Measurements from ENCODE around the gene ZBTB18.

ZBTB18 gene

DNA sequence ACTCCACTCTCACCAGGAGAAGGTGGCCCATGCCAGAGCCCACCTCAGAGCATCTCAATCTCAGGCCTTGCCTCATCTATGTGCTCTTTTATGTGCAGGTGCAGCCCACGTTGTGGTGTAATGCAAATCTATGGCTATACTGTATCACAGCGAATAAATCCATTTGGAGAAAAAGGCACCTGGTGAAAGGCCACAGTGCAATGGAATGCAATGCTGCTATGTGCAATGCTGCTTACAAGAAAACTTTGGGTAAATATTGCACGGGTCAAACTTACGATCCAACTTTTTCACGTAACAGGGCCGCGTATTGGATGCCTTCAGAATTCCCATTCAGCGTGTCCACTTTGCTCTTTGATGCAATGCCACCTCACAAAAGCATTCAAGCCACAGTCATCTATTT, 13.5 kb downstream of the ZBTB18 start:
- FAIRE-seq, result no peak

DNA sequence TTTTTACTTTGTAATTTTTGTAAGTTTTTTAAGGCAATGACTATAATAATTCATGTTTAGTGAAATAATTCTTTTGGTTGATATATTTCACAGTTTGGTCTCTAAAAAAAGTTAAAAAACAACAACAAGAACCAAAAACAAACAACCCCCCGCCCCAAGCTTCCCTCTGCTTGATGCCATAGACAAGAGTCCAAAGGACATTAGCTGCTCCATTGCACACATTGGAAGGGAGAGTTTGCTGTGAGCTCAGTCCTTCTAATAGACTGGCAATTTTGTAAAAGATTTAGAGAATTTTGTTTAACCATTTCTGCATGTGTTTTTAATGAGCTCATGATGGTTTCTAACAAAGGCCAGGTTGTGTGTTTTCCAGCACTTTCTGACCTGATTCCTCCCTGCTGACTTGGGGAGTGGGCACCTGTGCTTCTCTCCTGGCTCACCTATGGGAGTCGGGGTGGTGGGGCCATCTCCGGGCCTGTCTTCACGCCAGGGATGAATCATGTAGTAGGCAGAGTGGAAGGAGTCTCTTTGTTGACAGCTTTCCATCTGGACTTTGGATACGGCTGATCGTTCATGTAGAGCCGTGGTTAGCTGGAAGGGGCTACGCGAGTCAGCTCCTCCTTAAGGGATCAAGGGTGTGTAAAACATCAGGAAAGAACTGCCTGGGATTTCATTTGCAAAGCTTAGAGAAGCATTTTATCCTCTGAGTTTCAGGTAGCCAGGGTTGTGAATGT, 14.1 kb downstream of the ZBTB18 start:
- FAIRE-seq, result no peak

DNA sequence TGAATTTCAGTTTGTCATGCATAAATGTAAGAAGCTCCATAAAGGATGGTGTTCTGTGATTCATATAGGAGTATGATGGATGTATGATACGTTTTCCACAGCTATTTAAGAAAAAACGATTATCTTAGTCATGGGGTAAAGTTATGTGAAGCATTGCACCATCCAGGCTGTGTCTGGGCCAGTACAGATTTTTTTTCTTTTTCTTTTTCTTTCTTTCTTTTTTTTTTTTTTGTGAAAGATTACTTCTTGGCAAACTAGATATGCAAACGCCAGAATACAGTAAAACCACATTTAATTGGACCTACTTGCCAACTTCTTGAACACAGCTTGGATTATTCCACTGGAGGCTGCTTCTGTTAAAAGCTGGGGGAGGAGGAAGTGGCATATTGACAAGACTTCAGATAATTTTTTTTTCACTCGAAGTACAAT, 14.9 kb downstream of the ZBTB18 start:
- FAIRE-seq, result no peak

DNA sequence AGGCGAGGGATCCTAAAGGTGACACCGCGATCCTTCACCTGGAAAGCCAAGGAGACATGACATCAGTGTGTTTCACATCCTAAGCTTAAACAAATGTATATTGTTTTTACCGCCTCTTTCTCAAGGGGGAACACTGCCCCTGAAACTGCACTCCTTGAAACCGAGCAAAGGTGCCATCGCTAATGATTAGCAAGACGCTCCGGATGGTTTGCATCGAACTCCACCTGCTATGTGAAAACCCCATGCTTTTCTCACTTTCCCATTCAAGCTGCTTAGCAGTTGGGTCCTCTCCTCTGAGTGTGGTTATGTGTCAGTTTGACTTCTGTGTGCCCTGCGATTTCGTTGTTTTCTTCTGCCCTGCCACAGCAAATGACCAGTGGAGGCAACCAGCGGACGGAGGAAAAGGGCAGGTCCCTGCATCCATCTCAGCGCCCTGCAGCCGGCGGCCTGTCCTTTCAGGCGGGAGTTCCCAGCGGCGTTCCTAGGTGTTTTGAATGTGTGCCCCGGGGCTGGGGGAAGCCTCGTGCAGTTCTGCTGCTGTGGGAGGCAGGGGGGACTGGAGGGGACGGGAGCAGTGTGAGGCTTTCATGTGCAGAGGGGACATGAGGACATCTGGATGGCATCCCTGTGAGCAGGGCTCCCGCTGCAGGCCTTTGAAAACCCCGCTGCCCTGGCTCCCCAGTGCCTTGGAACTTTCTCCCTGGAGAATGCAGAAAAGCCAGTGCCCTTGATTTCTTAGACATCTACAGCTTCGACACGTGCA, 16.1 kb downstream of the ZBTB18 start:
- no peak for FAIRE-seq

DNA sequence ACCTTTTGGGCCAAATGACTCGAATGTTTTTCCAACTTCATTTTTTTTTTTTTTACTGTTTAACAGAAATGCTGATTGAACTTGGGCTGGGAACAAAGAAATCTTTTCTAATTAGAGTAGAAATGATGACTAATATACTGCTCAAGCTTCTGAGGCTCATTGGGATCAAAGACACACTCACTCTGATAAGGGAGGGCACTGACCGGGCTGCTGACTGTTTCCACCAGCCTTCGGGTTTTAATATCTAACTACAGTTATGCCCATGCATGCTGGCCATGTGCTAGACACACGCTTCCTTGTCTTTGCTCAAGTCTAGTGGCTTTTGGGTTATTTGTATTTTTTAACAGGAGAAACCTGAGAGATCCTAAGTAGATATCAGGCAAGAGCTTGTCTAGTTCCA, 16.8 kb downstream of the ZBTB18 start:
- no peak for FAIRE-seq

DNA sequence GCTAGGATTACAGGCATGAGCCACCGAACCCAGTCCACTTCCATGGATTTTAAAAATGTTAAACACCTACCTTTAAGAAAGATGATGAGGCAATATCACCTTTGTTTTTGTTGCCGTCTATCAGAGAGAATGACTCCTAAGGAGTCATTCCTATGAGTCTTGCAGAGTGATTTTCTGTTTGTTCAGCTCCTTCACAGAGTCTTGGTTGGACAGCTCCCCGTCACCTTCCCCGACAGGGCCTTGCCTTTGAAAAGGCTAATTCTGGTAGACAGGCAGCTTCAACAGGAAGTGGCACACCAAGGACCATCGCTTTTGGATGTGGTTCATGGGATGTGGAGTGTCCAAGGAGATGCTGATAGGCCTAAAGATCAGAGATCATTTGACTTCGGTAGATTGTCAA, 17.5 kb downstream of the ZBTB18 start:
- no peak for FAIRE-seq

DNA sequence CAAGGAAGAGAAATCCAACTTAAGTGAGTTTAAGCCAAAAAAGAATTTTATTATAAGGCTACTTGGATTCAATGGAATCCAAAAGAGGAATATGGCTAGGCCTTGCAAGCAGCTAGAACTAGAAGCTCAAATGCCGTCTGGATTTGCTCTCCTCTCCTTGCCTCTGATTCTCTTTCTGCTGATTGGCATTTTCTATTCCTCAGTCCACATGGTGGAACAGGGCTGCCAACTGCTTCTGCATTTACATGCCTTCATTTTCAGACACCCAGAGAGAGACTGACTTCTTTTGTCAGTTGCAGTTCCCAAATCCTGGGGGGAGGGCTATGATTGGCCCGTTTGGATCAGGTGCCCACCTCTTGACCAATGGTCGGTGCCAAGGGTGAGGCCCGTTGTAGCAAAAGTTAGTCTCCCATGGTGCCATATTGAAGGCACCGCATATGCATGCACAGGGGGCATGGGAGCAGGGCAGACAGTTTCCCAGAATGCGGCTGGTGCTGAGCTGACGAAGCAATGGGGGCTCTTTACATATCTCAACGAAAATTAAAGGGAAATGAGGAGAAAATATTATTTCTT, 18.3 kb downstream of the ZBTB18 start:
- no peak for FAIRE-seq

DNA sequence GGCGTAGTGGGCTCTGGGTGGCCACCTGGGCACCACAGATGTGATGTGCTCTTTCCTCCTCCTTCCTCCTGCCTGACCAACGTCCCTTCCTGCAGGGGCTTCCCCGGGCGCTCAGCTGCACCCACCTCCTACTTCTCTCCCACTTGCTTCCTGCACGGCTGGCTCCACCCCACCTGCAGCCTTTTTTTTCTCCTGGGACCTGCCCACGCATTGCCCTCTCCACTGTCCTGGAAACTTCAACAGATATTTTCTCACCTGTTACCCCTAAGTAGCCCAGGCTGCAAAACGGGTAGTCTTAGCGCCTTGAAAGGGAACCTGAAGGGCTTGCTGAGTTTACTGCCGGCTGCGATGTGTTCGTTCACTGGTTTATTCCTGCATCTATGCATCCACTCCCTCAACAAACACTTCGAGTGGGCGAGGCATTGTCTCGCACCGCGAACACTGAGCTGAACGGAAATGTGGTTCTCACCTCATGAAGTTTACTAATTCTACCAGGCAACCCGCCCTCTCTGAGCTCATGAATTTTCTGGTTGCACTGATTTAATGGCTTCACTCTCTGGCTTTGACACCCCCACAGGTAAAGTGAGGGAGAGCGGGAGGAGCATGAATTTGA, 23.6 kb downstream of the ZBTB18 start:
- no peak for FAIRE-seq

DNA sequence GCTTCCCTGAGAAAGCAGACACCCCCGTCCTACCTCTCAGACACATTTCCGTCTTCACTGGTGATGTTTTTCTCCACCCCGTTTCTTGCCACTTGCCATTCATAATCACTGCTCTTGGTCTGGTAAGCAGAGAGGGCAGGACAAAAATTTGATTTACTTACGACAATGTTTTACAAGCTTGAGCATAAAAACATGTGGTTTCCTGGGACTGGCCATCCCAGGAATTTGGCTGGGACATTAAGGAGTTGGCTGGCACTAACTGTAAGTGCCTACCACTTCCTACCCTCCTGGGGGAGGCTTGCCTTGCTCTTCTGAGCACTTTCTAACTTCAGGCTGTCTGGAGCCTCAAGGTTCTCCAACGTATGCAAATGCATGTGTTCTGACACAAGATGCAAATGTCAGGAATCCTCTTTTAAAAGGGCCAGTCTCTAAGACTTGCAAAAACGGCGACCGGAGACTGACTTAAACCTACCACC, 24.2 kb downstream of the ZBTB18 start:
- FAIRE-seq, result no peak

DNA sequence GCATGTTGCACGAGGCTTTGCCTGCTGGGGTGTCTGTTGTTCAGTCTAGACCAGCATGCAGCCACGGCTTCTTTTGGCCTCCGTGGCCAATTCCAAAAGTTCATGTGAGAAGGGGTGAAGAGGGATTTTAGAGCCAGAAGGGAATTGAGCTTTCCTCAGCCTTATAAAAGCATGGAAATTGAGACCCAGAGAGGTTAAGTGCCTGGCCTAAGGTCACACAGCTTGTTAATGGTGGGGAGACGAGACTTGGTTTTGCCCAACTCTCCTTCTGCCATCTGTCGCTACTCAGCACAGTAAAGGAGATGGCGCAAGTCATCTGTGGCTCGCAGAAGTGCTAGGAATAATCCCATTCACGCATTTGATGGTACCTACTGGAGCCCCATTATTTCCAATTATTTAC, 25.7 kb downstream of the ZBTB18 start:
- FAIRE-seq, result no peak

DNA sequence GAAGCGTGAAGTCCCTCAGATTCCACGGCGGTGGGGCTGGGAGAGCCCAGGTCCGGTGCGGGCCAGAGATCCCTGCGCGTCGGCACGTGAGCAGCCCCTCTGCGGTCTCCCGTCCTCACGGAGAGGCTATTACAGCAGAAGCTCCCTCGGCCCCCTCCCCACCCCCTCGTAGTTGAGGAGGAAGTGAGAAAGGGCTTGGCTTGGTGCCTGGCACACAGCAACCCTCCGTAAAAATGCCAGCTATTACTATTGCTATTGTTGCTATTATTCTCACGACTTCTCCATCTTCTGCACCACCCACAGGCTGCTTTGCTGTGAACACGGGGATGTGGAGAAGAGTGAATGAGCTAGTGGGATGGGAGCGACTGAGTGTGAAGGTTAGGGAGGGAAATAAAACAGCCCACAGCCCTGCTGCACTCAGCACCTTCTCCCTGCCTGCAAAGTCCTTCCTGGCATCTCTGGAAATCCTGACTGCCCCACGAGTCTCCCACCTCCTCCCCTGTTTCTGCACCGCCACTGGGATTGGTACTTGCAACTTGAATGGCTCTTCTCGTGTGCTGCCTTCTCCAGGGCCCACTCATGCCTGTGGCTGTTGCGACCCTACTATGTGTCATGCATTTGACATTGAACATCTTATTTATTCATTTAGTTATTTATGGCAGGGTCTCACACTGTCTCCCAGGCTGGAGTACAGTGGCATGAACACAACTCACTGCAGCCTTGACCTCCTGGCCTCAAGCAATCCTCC, 26.6 kb downstream of the ZBTB18 start:
- no peak for FAIRE-seq

DNA sequence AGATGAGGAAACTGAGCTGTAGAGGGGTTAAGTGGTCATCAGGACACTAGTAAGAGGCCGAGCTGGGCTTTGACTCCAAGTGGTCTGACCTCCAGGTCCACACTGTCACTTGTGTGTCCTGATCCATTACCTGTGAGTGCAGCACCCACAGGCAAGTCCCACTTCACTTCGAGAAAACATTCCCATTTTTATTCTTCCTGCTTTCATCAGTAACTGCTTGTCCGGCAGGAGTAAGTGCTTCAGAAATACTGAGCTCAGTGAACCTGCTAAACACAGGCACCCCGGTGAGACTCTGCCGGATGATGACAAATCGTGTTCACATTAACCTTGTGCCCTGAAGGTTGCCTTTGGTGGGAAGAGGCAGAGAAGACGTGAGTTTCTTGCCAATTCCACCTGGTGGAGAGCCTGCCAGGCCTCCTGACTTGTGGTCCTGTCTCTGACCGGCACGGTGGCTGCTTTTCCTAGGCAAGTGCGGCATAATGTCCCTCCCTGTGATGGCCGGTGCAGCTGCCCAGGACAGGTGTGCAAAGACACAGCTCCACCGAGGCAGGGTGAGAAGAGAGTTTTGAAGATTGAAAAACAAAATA, 29.4 kb downstream of the ZBTB18 start:
- FAIRE-seq, result no peak

DNA sequence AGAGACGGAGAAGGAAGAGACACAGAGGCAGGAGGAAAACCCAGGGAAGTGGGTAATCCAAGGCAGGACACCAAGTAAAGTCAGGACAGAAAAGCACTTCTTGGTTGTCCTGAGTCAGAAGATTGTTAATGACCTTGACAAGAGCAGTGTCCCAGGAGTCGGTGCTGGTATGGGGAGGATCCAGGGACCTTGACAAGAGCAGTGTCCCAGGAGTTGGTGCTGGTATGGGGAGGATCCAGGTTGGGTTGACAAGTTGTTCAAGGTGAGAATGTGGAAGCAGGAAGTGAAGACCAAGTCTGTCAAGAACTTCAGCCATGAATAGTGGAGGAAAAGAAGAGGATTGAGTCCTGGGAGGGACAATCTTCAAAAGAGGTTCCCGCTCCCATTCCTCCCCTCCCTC, 31.9 kb downstream of the ZBTB18 start:
- FAIRE-seq, result no peak

DNA sequence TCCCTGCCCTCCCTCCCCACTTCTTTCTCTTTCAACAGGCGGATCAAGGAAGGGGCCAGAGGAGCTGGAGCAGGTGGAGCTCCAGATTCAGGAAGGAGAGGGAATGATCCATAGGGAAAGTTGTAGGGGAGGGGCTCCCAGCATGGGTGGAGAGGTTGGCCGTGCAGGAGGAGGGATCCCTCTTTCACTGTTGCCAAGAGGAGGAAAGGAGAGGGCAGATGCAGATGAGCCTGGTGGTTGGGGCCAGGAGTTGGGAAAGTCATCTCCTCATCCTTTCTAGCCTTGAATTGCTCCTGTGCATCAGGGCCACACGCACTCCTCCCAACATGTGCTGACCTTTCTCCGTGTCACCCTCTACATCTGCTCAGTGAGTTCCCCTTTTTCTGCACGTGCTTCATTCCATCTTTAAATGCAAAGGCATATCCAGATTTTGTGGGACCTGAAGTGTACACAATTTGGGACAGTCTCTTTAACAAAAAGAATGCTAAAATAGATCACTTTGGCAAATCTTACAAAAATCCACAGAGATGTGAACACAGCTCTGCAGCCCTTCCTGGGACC, 32.4 kb downstream of the ZBTB18 start:
- FAIRE-seq, result no peak

DNA sequence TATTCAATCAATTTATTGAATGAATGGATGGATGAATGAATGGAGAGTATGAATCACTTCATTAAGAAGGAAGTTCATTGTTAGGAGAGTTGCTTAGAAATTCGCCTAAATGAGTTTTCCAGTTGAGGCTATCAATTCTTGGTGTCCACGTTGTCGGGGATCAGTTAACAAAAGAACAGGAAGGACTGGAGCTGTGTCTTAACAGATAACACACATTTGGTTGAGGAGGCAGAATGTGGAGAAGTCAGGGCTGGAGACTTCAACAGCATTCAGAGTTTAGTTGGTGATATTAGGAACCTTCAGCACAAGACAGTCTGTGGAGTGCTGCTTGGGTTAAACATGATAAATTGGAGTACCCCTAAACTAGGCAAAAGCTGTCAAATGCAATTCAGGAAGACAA, 33.7 kb downstream of the ZBTB18 start:
- no peak for FAIRE-seq

DNA sequence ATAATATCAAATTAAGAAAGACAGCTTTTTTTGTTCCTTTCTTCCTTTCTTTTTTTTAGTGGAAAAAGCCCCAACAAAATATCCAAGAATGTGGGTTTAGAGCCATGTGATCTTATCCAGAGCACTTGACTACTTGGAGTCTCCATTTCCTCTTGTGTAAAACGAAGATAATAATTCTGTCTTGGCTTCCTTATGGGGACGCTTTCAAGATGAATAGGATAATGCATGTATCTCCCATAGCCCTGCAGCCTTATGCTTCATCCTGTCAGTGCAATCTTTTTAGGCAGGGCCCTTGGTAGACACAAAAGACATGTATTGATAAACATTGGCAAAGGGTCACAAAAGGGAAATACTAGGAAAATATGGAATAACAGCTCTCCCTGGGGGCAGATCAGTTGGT, 34.8 kb downstream of the ZBTB18 start:
- FAIRE-seq, result no peak

DNA sequence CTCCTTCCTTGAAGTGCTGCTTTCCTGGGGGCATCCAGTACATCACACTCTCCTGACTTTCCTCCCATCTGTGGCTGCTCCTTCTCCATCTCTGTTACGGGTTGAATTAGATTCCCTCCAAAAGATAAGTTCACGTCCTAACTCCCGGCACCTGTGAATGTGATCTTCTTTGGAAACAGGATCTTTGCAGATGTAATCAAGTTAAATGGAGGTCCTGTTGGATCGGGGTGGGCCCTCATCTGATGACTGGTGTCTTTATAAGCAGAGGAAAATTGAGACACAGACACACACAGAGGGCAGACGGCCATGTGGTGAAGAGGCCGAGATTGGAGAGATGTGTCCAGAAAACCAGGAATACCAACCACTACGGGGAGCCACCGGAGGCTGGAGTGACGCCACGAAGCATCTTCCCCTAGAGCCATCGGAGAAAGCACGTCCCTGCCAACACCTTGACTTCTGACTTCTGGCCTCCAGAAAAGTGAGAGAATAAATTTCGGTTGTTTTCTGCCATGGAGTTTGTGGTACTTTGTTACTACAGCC, 36.0 kb downstream of the ZBTB18 start:
- no peak for FAIRE-seq

DNA sequence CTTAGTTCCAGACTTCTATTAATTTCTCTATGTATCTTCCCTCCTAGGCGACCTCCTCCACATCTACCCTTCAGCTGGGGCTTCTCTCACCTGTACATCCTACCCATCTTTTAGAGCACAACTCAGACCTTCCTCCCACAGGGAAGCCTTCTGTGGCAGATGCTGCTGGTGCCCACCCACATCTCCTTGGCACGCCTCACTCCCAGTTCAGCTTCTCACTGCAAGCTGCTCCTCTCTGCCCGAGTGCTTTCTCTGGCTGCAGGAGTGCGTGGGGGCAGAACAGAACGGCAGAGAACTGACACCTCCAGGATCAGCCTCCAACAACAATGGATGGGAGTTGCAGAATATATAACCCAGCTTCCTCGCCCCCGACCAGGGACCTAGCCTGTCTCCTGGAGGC, 36.5 kb downstream of the ZBTB18 start:
- FAIRE-seq, result no peak

DNA sequence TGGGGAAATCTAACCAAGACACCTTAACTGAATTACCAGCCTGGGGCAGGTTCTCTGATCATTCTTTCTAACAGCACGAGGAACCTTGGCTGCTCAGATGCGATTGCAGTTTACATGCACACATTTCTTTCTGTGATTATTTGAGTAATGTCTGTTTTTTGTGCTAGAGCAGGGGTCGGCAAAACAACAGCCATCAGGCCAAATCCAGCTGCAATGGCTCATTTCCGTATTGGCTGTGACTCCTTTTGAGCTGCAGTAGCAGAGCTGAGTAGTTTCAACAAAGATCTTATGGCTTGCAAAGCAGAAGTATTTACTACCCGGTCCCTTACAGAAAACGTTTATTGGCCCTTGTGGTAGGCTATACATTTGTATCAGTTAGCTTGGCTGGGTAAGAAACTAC, 37.1 kb downstream of the ZBTB18 start:
- FAIRE-seq, result no peak

DNA sequence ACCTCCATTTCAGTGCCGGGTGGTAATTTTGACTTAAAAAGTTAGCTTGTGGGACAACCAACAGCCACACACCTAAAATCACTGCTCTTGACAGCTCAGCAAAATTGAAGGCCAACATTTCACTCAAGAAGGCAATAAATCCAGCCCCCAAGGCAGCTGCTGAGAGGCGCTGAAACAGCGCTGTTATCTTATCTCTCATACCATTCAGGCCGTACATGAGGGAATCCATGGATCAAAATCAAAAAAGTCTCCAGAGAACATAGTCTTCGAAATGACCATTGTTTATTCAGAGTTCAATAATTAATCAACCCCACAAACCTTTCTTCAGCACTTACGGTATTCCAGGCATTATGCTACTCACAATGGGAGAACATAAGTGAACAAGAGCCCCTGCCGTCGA, 38.5 kb downstream of the ZBTB18 start:
- FAIRE-seq, result no peak

DNA sequence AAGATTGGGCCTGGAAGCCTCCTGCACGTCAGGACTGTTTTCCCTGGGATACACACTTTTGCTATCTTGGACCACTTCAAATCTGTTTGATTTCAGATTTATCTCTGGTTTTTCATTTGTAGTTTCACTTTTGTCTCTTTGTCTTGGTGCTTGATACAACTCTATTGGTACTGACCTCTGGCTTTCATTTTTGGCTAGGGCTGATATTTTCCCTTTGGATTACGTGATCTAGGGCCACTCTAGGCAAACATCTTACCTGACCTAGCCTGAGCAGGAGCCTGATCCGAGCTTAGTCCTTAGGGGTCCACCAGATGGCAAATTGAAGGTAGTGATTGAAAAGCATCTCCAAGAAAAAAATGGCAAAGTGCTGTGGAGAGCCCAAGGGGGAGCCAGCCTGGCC, 39.6 kb downstream of the ZBTB18 start:
- no peak for FAIRE-seq

Measured in islet of Langerhans (tissue), 1 donor.